Chondrocyte (in vitro differentiated cells): ENCODE data around the gene NCAPH2. TPM values are rescaled to one million over a fixed set of nuclear protein-coding genes. Genes with fewer than 3 reads are reported as not detected.
A peak's percentile ranks its signal among the peaks of the same experiment; 100 is the strongest.

ENCODE experiments used
- DNase-seq: peaks from one replicate; pipeline ENCODE4 v3.0.0; 2021; ENCODE audit warnings: mixed read lengths, low spot score
- H3K27ac Mint-ChIP-seq: one replicate; pipeline ENCODE4 v1.8.0; 2021; ENCODE audit warnings: mild to moderate bottlenecking, moderate library complexity, mixed read lengths; ENCODE audit not compliant: unreplicated experiment
- H3K27me3 Mint-ChIP-seq: 2 replicates; pipeline ENCODE4 v1.8.0; 2021; ENCODE audit warnings: low read depth, mixed read lengths
- H3K36me3 Mint-ChIP-seq: 2 replicates; pipeline ENCODE4 v1.8.0; 2021; ENCODE audit warnings: low read depth, mixed read lengths
- H3K4me1 Mint-ChIP-seq: 2 replicates; pipeline ENCODE4 v1.8.0; 2021; ENCODE audit warnings: low read depth, mild to moderate bottlenecking, mixed read lengths
- H3K4me3 Mint-ChIP-seq: one replicate; pipeline ENCODE4 v1.8.0; 2021; ENCODE audit warnings: mild to moderate bottlenecking, moderate library complexity, mixed read lengths; ENCODE audit not compliant: unreplicated experiment
- H3K9me3 Mint-ChIP-seq: 2 replicates; pipeline ENCODE4 v1.8.0; 2021; ENCODE audit warnings: low read depth, mixed read lengths
- CTCF ChIP-seq: fragments of 200-600 bp; sonication (generic); IDR thresholded peaks from 2 replicates; pipeline ENCODE4 v1.5.0; 2021; ENCODE audit warnings: antibody characterized with exemption, mild to moderate bottlenecking, moderate library complexity
- total RNA-seq: library from RNA; stranded (reverse); gene quantifications from 3 replicates; pipeline ENCODE4 v1.2.1, GENCODE V29; 2021

Gene NCAPH2
- total RNA-seq, 1 donor from 2014 or later, result 38.9 TPM

GRCh38 chr22:50498322-50498890 is 9.6 kb upstream of the NCAPH2 start:
- Mint-ChIP-seq H3K27ac (no peak overlapping the region), H3K9me3 (no peaks in the 10 kb centered on the region)

GRCh38 chr22:50500452-50500851 is 7.6 kb upstream of the NCAPH2 start:
- Mint-ChIP-seq H3K27me3 (no peaks in the 10 kb centered on the region), H3K4me3 (no peak overlapping the region), H3K9me3 (no peaks in the 10 kb centered on the region), H3K27ac (no peak overlapping the region), H3K4me1 (no peaks in the 10 kb centered on the region), H3K36me3 (peaks cover 4% of the 10 kb centered on the region)
- DNase-seq, result no peak
- no peak for TF ChIP-seq CTCF

More at GRCh38 chr22:50498322-50498890, 9.6 kb upstream of the NCAPH2 start:
- peaks cover 4% of the 10 kb centered on the region for H3K36me3 Mint-ChIP-seq
- H3K27me3 Mint-ChIP-seq, result no peaks in the 10 kb centered on the region
- peak; percentile 79 for TF ChIP-seq CTCF
- no peak for DNase-seq
- H3K4me3 Mint-ChIP-seq, result no peak overlapping the region
- no peaks in the 10 kb centered on the region for H3K4me1 Mint-ChIP-seq

- Mint-ChIP-seq H3K4me3 (no peak overlapping the region), H3K27ac (no peak overlapping the region), H3K4me1 (peaks cover 2% of the 10 kb centered on the region), H3K9me3 (no peaks in the 10 kb centered on the region), H3K27me3 (no peaks in the 10 kb centered on the region), H3K36me3 (peaks cover 4% of the 10 kb centered on the region)
- no peak for DNase-seq
- TF ChIP-seq CTCF, result no peak
These were observed 5.9 kb upstream of the NCAPH2 start for GRCh38 chr22:50502096-50502495.

GRCh38 chr22:50502628-50503474 is 5.2 kb upstream of the NCAPH2 start:
- peaks cover 2% of the 10 kb centered on the region for H3K4me1 Mint-ChIP-seq
- no peak overlapping the region for H3K27ac Mint-ChIP-seq
- DNase-seq, result no peak
- no peaks in the 10 kb centered on the region for H3K27me3 Mint-ChIP-seq
- peaks cover 4% of the 10 kb centered on the region for H3K36me3 Mint-ChIP-seq
- H3K9me3 Mint-ChIP-seq, result no peaks in the 10 kb centered on the region
- no peak for TF ChIP-seq CTCF
- H3K4me3 Mint-ChIP-seq, result no peak overlapping the region

GRCh38 chr22:50503475-50504145 is 4.4 kb upstream of the NCAPH2 start:
- peak; percentile 92 for DNase-seq
- Mint-ChIP-seq H3K27ac (no peak overlapping the region), H3K4me1 (peaks cover 3% of the 10 kb centered on the region), H3K4me3 (no peak overlapping the region), H3K27me3 (no peaks in the 10 kb centered on the region), H3K36me3 (peaks cover 4% of the 10 kb centered on the region), H3K9me3 (no peaks in the 10 kb centered on the region)
- no peak for TF ChIP-seq CTCF
